GM18508 (cell line): ENCODE measurements around the gene ZSCAN1.

Source experiments
- ATAC-seq: cut with Tn5 transposase; IDR thresholded peaks from one replicate; pipeline ENCODE4 v1.9.1; 2021; ENCODE audit warnings: moderate number of reproducible peaks; ENCODE audit not compliant: insufficient read depth, unreplicated experiment

Gene ZSCAN1

GRCh38 chr19:58038688-58039204, 4.9 kb downstream of the ZSCAN1 start:
- ATAC-seq, result no peak

- ATAC-seq, result no peak
Measured at GRCh38 chr19:58040751-58041525, 7.1 kb downstream of the ZSCAN1 start.

- ATAC-seq, result no peak
Measured at GRCh38 chr19:58042495-58043340, 8.9 kb downstream of the ZSCAN1 start.

- no peak for ATAC-seq
Measured at GRCh38 chr19:58044391-58044790, 10.6 kb downstream of the ZSCAN1 start.

GRCh38 chr19:58044886-58045285, 11.1 kb downstream of the ZSCAN1 start:
- ATAC-seq, result no peak

GRCh38 chr19:58045411-58046050, 11.7 kb downstream of the ZSCAN1 start:
- no peak for ATAC-seq

GRCh38 chr19:58046856-58047255, 13.0 kb downstream of the ZSCAN1 start:
- no peak for ATAC-seq

- no peak for ATAC-seq
Measured at GRCh38 chr19:58047672-58048071, 13.8 kb downstream of the ZSCAN1 start.

- no peak for ATAC-seq
Measured at GRCh38 chr19:58052256-58052655, 18.4 kb downstream of the ZSCAN1 start.

- ATAC-seq, result no peak
Measured at GRCh38 chr19:58053480-58054156, 19.8 kb downstream of the ZSCAN1 start.

GRCh38 chr19:58054901-58055874, 21.4 kb downstream of the ZSCAN1 start:
- ATAC-seq, result no peak

- ATAC-seq, result no peak
Measured at GRCh38 chr19:58056261-58056660, 22.4 kb downstream of the ZSCAN1 start.

GRCh38 chr19:58056861-58057260, 23.0 kb downstream of the ZSCAN1 start:
- no peak for ATAC-seq

- no peak for ATAC-seq
Measured at GRCh38 chr19:58058467-58058866, 24.6 kb downstream of the ZSCAN1 start.

- ATAC-seq, result no peak
Measured at GRCh38 chr19:58059003-58059670, 25.3 kb downstream of the ZSCAN1 start, which contains the start of gene ZNF135. Gene ZNF135, plus strand, starts transcription at chr19:58059282. Its CDS starts 721 bp downstream, at chr19:58060003.

- ATAC-seq, result no peak
Measured at GRCh38 chr19:58059671-58060078, 25.9 kb downstream of the ZSCAN1 start.

GRCh38 chr19:58060231-58060630, 26.4 kb downstream of the ZSCAN1 start:
- no peak for ATAC-seq

GRCh38 chr19:58063712-58064111, 29.9 kb downstream of the ZSCAN1 start:
- no peak for ATAC-seq
